ENCODE data around the gene IRF2. TPM values are rescaled to one million over a fixed set of nuclear protein-coding genes. Genes with fewer than 3 reads are reported as not detected.

IRF2 gene
- total RNA-seq, 4 donors from 2014 or later, result 23.7 to 36.8 (median 30.4) TPM

- no peak for TF ChIP-seq POLR2A (IDR thresholded peaks at IDR 0.05)
- TF ChIP-seq CTCF (IDR thresholded peaks at IDR 0.05), result no peak
- no peak for TF ChIP-seq EP300 (IDR thresholded peaks at IDR 0.05)
- H3K9me3 ChIP-seq, result no peaks in the 10 kb centered on the region
- WGBS, 2 donors, result 10 to 11% methylated on average over 13 of the region's 13 CpGs
- H3K27me3 ChIP-seq, result no peaks in the 10 kb centered on the region
- peak overlapping the region; percentile 75 to 97 (median 91) for H3K4me3 ChIP-seq
- H3K27ac ChIP-seq, result peak overlapping the region; percentile 87 to 100 (median 99)
- DNase-seq (ENCODE audit: low spot score in 2 of 2), result no peak
- peaks cover 0 to 72% (median 42%) of the 10 kb centered on the region in 4 donors for H3K4me1 ChIP-seq
- H3K36me3 ChIP-seq, result no peaks in the 10 kb centered on the region
Measured at GRCh38 chr4:184471881-184472613, 2.3 kb downstream of the IRF2 start.

GRCh38 chr4:184470785-184471110, 3.6 kb downstream of the IRF2 start:
- Histone ChIP-seq H3K27ac (peak overlapping the region in 2 of 4 donors; percentile 98 to 100), H3K4me1 (peaks cover 0 to 63% (median 29%) of the 10 kb centered on the region in 4 donors), H3K27me3 (no peaks in the 10 kb centered on the region), H3K9me3 (no peaks in the 10 kb centered on the region), H3K4me3 (no peak overlapping the region), H3K36me3 (no peaks in the 10 kb centered on the region)
- WGBS, 2 donors, result 63 to 73% methylated on average over 2 of the region's 2 CpGs
- DNase-seq (ENCODE audit: low spot score in 2 of 2), result no peak
- no peak for TF ChIP-seq CTCF (IDR thresholded peaks at IDR 0.05)
- TF ChIP-seq POLR2A (IDR thresholded peaks at IDR 0.05), result no peak
- no peak for TF ChIP-seq EP300 (IDR thresholded peaks at IDR 0.05)

GRCh38 chr4:184466634-184467033, 7.7 kb downstream of the IRF2 start:
- DNase-seq (ENCODE audit: low spot score in 2 of 2), result no peak
- Histone ChIP-seq H3K9me3 (no peaks in the 10 kb centered on the region), H3K36me3 (peaks cover 0 to 3% (median 0%) of the 10 kb centered on the region in 3 donors), H3K4me1 (peaks cover 0 to 72% (median 23%) of the 10 kb centered on the region in 4 donors), H3K4me3 (no peak overlapping the region), H3K27ac (no peak overlapping the region), H3K27me3 (no peaks in the 10 kb centered on the region)
- WGBS, 2 donors, result 97% methylated on average over 2 of the region's 2 CpGs
- TF ChIP-seq POLR2A (IDR thresholded peaks at IDR 0.05), result no peak
- TF ChIP-seq CTCF (IDR thresholded peaks at IDR 0.05), result no peak
- TF ChIP-seq EP300 (IDR thresholded peaks at IDR 0.05), result no peak

- WGBS, 2 donors, result 59 to 77% methylated on average over 5 of the region's 5 CpGs
- H3K4me1 ChIP-seq, result peaks cover 0 to 71% (median 16%) of the 10 kb centered on the region in 4 donors
- TF ChIP-seq POLR2A (IDR thresholded peaks at IDR 0.05) (no peak), CTCF (IDR thresholded peaks at IDR 0.05) (no peak), EP300 (IDR thresholded peaks at IDR 0.05) (no peak)
Measured at GRCh38 chr4:184464759-184465454, 9.4 kb downstream of the IRF2 start.

GRCh38 chr4:184463856-184464255, 10.5 kb downstream of the IRF2 start:
- Histone ChIP-seq H3K4me1 (peaks cover 0 to 71% (median 15%) of the 10 kb centered on the region in 4 donors), H3K4me3 (no peak overlapping the region), H3K9me3 (no peaks in the 10 kb centered on the region), H3K27ac (no peak overlapping the region), H3K27me3 (no peaks in the 10 kb centered on the region), H3K36me3 (peaks cover 0 to 3% (median 0%) of the 10 kb centered on the region in 3 donors)
- DNase-seq (ENCODE audit: low spot score in 2 of 2), result no peak
- TF ChIP-seq EP300 (IDR thresholded peaks at IDR 0.05) (no peak), CTCF (IDR thresholded peaks at IDR 0.05) (no peak), POLR2A (IDR thresholded peaks at IDR 0.05) (no peak)
- WGBS, 2 donors, result 96% methylated on average over 5 of the region's 5 CpGs

More at GRCh38 chr4:184464759-184465454, 9.4 kb downstream of the IRF2 start:
- Histone ChIP-seq H3K36me3 (peaks cover 0 to 3% (median 0%) of the 10 kb centered on the region in 3 donors), H3K27me3 (no peaks in the 10 kb centered on the region), H3K27ac (peak overlapping the region in 1 of 4 donors; percentile 13), H3K9me3 (no peaks in the 10 kb centered on the region), H3K4me3 (no peak overlapping the region)
- no peak for DNase-seq (ENCODE audit: low spot score in 2 of 2)
